Measurements from ENCODE around the gene TM4SF18. TPM values are rescaled to one million over a fixed set of nuclear protein-coding genes. Genes with fewer than 3 reads are reported as not detected.

The TM4SF18 gene
- total RNA-seq, 1 experiment from 2014 or later, result 9.8 TPM

DNA sequence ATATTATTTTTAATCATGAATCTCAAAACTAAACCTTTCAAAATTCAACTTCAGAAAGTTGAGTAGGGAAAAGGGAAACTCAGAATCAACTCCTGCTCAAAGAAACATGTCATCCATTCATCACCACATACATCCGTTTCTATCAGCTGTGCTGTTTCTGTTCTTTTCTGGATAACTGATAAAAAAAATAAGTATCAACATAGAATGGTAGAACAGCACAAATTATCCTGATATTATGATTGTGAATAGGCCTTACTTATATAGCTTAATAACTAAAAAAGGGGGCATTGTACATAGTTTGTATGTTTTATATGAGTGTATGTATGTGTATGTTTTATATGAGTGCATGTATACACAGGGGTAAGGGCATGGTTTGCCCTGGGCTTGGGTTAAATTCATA is 41.0 kb upstream of the TM4SF18 start:
- TF ChIP-seq, protein P1, sequence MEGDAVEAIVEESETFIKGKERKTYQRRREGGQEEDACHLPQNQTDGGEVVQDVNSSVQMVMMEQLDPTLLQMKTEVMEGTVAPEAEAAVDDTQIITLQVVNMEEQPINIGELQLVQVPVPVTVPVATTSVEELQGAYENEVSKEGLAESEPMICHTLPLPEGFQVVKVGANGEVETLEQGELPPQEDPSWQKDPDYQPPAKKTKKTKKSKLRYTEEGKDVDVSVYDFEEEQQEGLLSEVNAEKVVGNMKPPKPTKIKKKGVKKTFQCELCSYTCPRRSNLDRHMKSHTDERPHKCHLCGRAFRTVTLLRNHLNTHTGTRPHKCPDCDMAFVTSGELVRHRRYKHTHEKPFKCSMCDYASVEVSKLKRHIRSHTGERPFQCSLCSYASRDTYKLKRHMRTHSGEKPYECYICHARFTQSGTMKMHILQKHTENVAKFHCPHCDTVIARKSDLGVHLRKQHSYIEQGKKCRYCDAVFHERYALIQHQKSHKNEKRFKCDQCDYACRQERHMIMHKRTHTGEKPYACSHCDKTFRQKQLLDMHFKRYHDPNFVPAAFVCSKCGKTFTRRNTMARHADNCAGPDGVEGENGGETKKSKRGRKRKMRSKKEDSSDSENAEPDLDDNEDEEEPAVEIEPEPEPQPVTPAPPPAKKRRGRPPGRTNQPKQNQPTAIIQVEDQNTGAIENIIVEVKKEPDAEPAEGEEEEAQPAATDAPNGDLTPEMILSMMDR (conservative IDR thresholded peaks at IDR 0.05), result no peak
- Histone ChIP-seq H4K8ac (replicated peaks; ENCODE audit: insufficient read length, low read depth, low read length) (no peak overlapping the region), H2BK12ac (ENCODE audit: insufficient read length, low read depth, low read length) (no peak overlapping the region), H2BK5ac (ENCODE audit: insufficient read length, low read length) (no peak overlapping the region), H4K5ac (ENCODE audit: insufficient read length, low read depth, low read length) (no peak overlapping the region), H2AK5ac (ENCODE audit: insufficient read length, low read length) (no peak overlapping the region), H4K20me1 (ENCODE audit: control insufficient read depth, insufficient read depth, insufficient read length) (no peaks in the 10 kb centered on the region), H2BK15ac (ENCODE audit: low read depth, low read length) (no peak overlapping the region), H3K4me2 (ENCODE audit: insufficient read depth, insufficient read length, low read length) (no peak overlapping the region), H2BK120ac (ENCODE audit: low read depth, low read length, poor library complexity, severe bottlenecking) (no peak overlapping the region), H3K4me1 (ENCODE audit: insufficient read depth, low read length) (peaks cover 2% of the 10 kb centered on the region; the same call in 1 of the 2 replicates), H3K23ac (ENCODE audit: insufficient read length, low read depth, low read length) (no peak overlapping the region), H3K4ac (ENCODE audit: low read depth, low read length) (no peak overlapping the region), H2AFZ (ENCODE audit: low read length) (no peak overlapping the region), H2BK20ac (ENCODE audit: low read depth, low read length, poor library complexity, severe bottlenecking) (no peak overlapping the region), H3K79me1 (ENCODE audit: insufficient read depth, low read depth, low read length, poor library complexity, severe bottlenecking) (no peaks in the 10 kb centered on the region), H3K18ac (ENCODE audit: insufficient read length, low read depth, low read length) (no peak overlapping the region), H3K14ac (ENCODE audit: insufficient read depth, low read length) (no peak overlapping the region), H3K27me3 (ENCODE audit: insufficient read depth, low read length) (no peaks in the 10 kb centered on the region), H3K27ac (ENCODE audit: insufficient read length, low read depth, low read length) (no peak overlapping the region), H3T11ph (ENCODE audit: low read length) (no peak overlapping the region), H4K91ac (ENCODE audit: insufficient read length, low read depth, low read length) (no peak overlapping the region), H3K9ac (ENCODE audit: extremely low read depth, insufficient read length, low read length) (no peak overlapping the region), H3K9me3 (ENCODE audit: control insufficient read depth, low read depth, low read length) (no peaks in the 10 kb centered on the region), H3K23me2 (ENCODE audit: insufficient read length, low read depth, low read length, poor library complexity, severe bottlenecking) (no peaks in the 10 kb centered on the region), H3K79me2 (ENCODE audit: insufficient read depth, low read length) (no peaks in the 10 kb centered on the region), H3K56ac (ENCODE audit: insufficient read length, low read depth, low read length) (no peak overlapping the region)
- peaks cover 51 to 55% of the 10 kb centered on the region in 2 experiments for H3K4me1 Mint-ChIP-seq
- no peaks in the 10 kb centered on the region; the same call in 1 of the 2 replicates for H3K27me3 Mint-ChIP-seq (ENCODE audit: low read depth)
- H3K9me3 Mint-ChIP-seq, result peaks cover 9 to 10% of the 10 kb centered on the region in 2 experiments
- DNase-seq, result no peak
- WGBS (ENCODE audit: extremely low coverage, insufficient read length, low lambda C conversion rate), result no CpG with 5 or more reads among the region's 1 CpG
- H3K4me3 Mint-ChIP-seq, result no peak overlapping the region
- H3K36me3 Mint-ChIP-seq (ENCODE audit: insufficient read depth in 1 of 3, low read depth in 3 of 3), result peaks cover 3 to 9% (median 5%) of the 10 kb centered on the region in 3 experiments; a peak in 6 of 7 replicates
- H3K27ac Mint-ChIP-seq, result no peak overlapping the region

Measured in H9 (cell line).